Ovary (tissue), 9 donors: ENCODE results near the gene DNM1. TPM values are rescaled to one million over a fixed set of nuclear protein-coding genes. Genes with fewer than 3 reads are reported as not detected.

Experiments
- DNase-seq, 5 donors: peaks; one replicate each; pipeline ENCODE4 v3.0.0-alpha.2; 2019 to 2020
- H3K27ac ChIP-seq, 2 donors: fragments of 200-600 bp; one replicate each; pipeline versions ENCODE4 v1.5.1 to v1.8.0; 2019 to 2022
- H3K27me3 ChIP-seq: fragments of 200-600 bp; one replicate; pipeline ENCODE4 v1.8.0; 2022
- H3K36me3 ChIP-seq: fragments of 200-600 bp; sonication (generic); one replicate; pipeline ENCODE4 v1.5.1; 2019
- H3K4me1 ChIP-seq: one replicate; pipeline ENCODE4 v1.8.1; 2013; ENCODE audit warnings: mild to moderate bottlenecking, moderate library complexity; ENCODE audit not compliant: insufficient read depth
- H3K4me3 ChIP-seq: fragments of 200-600 bp; sonication (generic); one replicate; pipeline ENCODE4 v1.5.1; 2017
- H3K9me3 ChIP-seq, 2 donors: fragments of 200-600 bp in 1 of 2; sonication (generic) in 1 of 2; one replicate each; pipeline versions ENCODE4 v1.5.1 to v1.8.1; 2013 to 2019; ENCODE audit warnings: mild to moderate bottlenecking in 1 of 2, moderate library complexity in 1 of 2
- CTCF ChIP-seq, 3 donors: fragments of 450-650 bp in 2 of 3; fragments of 200-600 bp in 1 of 3; IDR thresholded peaks; one replicate each; pipeline versions ENCODE4 v1.5.1 to v1.8.0; 2016 to 2022; ENCODE audit warnings: antibody characterized with exemption in 3 of 3, mild to moderate bottlenecking in 1 of 3
- EP300 ChIP-seq: sonication (generic); formaldehyde crosslinking; IDR thresholded peaks from one replicate; pipeline ENCODE4 v1.6.1; 2017; ENCODE audit warnings: antibody characterized with exemption
- POLR2A ChIP-seq: fragments of 450-650 bp; IDR thresholded peaks from one replicate; pipeline ENCODE4 v1.6.1; 2017; ENCODE audit warnings: antibody characterized with exemption, mild to moderate bottlenecking, moderate library complexity
- WGBS, 3 donors: extraction: QIAGEN DNeasy Blood & Tissue Kit in 1 of 3; methylation state at CpG; one replicate each; pipeline versions ENCODE4 v1.1.5 to v1.1.7; 2013 to 2017; 5-methylcytosine and 5-hydroxymethylcytosine counted together
- intact Hi-C, 4 donors: fragments of 100-400 bp; cut with DNase I; formaldehyde crosslinking; loops; one replicate each; pipeline versions ENCODE4 v1.11.0 to v1.15.1; 2022 to 2023
- polyA plus RNA-seq, 2 donors: library from polyadenylated mRNA; stranded (reverse); fragments of 200-250 nt in 1 of 2; fragments of 350-450 nt in 1 of 2; fragmentation: Illumina TruSeq in 1 of 2; extraction: RNeasy Lipid Tissue Mini Kit (QIAGEN cat#74804) in 1 of 2; gene quantifications; one replicate each; pipeline ENCODE4 v1.2.3, GENCODE V29; 2013 to 2014
- total RNA-seq, 7 donors: library from RNA; depleted of rRNA in 2 of 7; stranded (reverse); fragments of >200 nt in 2 of 7; fragmentation: NEBNext Ultra II Directional in 3 of 7; extraction: Animal tissue kit (Norgen Biotek cat#: 25700) in 3 of 7; gene quantifications; one replicate each; pipeline versions ENCODE4 v1.1.0 to v1.2.4, GENCODE V29; 2016 to 2023
- donor health status: DM: no; HTN: no; CAD: no; lungs with moderate emphysema.
- donor health status: DM: no; HTN: no; CAD: no.
- donor health status: Bipolar disorder and iron deficiency.
- donor health status: DM: yes; HTN: yes; CAD: no.
- donor health status: DM: no; HTN: no; CAD: no.
- donor health status: DM: yes; HTN: yes; CAD: no.

Gene DNM1
- total and polyA plus RNA-seq, 9 donors: 1.2 to 10.4 (median 4.6) TPM

GRCh38 chr9:128205296-128205944 is 2.2 kb downstream of the DNM1 start:
- 71 to 86% (median 80%) methylated on average over 16 of the region's 16 CpGs for WGBS, 3 donors
- TF ChIP-seq EP300 (no peak), CTCF (IDR thresholded peaks at IDR 0.05) (no peak), POLR2A (no peak)
- Histone ChIP-seq H3K4me1 (peaks cover 4% of the 10 kb centered on the region), H3K4me3 (no peak overlapping the region), H3K9me3 (no peaks in the 10 kb centered on the region), H3K27me3 (no peaks in the 10 kb centered on the region), H3K27ac (no peak overlapping the region), H3K36me3 (no peaks in the 10 kb centered on the region)
- no peak for DNase-seq
- intact Hi-C loops: no loop called here

DNA sequence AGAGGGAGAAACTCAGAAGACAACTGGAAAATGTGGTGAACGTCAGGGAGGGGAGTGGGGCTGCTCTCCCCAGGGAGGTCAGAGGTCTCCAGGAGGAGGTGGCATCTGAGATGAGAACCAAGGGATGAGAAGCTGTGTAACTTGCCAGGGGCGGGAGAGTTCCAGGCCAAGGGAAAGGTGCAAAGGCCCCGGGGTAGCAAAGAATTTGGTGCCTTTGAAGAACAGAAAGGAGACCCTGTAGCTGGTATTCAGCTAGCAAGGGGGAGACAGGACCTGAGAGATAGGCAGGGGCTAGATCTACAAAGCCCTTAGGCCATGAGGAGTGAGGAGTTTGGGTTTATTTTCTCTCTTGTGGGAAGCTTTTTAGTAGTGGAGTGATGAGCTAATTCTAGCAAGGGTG is 3.3 kb downstream of the DNM1 start:
- WGBS, 3 donors: 76 to 89% (median 78%) methylated on average over 3 of the region's 3 CpGs
- no peak for TF ChIP-seq POLR2A
- no peak for TF ChIP-seq CTCF (IDR thresholded peaks at IDR 0.05)
- TF ChIP-seq EP300: no peak
- Histone ChIP-seq H3K4me1 (peaks cover 4% of the 10 kb centered on the region), H3K9me3 (no peaks in the 10 kb centered on the region), H3K27ac (no peak overlapping the region), H3K4me3 (no peak overlapping the region), H3K27me3 (no peaks in the 10 kb centered on the region), H3K36me3 (no peaks in the 10 kb centered on the region)
- DNase-seq: no peak
- intact Hi-C loops: no loop called here

DNA sequence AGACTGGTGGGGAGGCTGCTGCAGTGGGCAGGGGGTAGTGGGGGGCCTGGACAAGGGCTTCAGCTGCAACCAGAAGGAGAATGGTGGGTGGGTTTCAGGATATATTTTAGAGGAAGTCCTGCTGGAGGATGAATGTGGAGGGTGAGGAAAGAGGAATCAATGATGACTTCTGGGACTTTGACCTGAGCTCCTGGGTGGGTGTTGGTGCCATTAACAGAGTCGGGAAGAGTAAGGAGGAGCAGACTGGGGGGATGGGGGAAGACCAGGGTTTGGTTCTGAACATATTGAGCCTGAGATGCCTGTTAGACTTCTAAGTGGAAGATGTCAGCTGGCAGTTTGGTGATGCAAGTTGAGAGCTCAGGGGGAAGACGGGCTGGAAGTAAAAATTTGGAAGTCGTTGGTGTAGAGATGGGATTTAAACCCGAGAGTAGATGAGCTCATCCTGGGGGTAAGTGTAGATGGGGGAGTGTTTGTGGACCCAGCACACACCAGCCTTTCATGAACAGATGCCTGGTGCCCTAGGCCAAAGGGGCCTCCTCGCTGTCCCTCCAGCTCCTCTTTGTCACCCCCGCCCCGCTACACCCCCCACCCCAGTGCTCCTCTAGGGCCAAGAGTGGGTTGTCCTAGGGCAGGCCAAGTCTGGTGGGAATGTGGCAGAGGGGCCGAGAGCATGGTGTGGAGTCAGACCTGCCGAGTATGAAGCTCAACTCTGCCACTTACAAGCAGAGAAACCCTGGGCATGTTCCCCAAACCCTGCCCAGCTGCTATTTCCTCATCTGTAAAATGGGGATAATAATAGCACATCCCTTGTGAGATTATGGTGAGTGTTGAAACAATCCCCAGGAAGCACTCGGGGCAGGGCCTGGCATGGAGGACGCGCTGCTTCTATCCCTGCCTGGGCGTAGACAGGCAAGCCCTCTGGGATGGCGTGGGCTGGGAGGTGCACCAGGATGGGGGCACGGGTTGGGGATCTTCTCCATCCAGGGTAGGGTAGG is 4.0 kb downstream of the DNM1 start:
- intact Hi-C loops: no loop called here
- H3K27ac ChIP-seq: no peak overlapping the region
- 74 to 80% (median 77%) methylated on average over 15 of the region's 15 CpGs for WGBS, 3 donors

GRCh38 chr9:128208386-128208785 is 5.2 kb downstream of the DNM1 start:
- no peak overlapping the region for H3K27ac ChIP-seq
- intact Hi-C loops: no loop called here
- no peaks in the 10 kb centered on the region for H3K9me3 ChIP-seq
- DNase-seq: no peak
- no peaks in the 10 kb centered on the region for H3K27me3 ChIP-seq
- no peak overlapping the region for H3K4me3 ChIP-seq
- H3K36me3 ChIP-seq: no peaks in the 10 kb centered on the region
- H3K4me1 ChIP-seq: peaks cover 4% of the 10 kb centered on the region
- TF ChIP-seq EP300: no peak
- TF ChIP-seq CTCF (IDR thresholded peaks at IDR 0.05): no peak
- no peak for TF ChIP-seq POLR2A
- WGBS, 3 donors: 82 to 90% (median 86%) methylated on average over 7 of the region's 7 CpGs

More for the DNA sequence above, 4.0 kb downstream of the DNM1 start:
- TF ChIP-seq CTCF (IDR thresholded peaks at IDR 0.05) (no peak), POLR2A (no peak), EP300 (no peak)
- no peaks in the 10 kb centered on the region for H3K36me3 ChIP-seq
- no peak for DNase-seq
- no peak overlapping the region for H3K4me3 ChIP-seq
- no peaks in the 10 kb centered on the region for H3K27me3 ChIP-seq
- no peaks in the 10 kb centered on the region for H3K9me3 ChIP-seq
- peaks cover 4% of the 10 kb centered on the region for H3K4me1 ChIP-seq
